ENCODE measurements around the gene EGFLAM. TPM values are rescaled to one million over a fixed set of nuclear protein-coding genes. Genes with fewer than 3 reads are reported as not detected.

Gene EGFLAM
- polyA plus RNA-seq, 2 donors = 0.53 to 0.82 TPM

GRCh38 chr5:38240212-38240611 lies 18.1 kb upstream of the EGFLAM start:
- H3K4me3 ChIP-seq (ENCODE audit: low read depth in 1 of 2, low read length in 2 of 2) = no peak overlapping the region
- 32 to 35% methylated on average over 1 of the region's 1 CpG for WGBS, 2 donors
- H3K27me3 ChIP-seq (ENCODE audit: control insufficient read depth in 1 of 2, insufficient read depth in 2 of 2, low read length in 2 of 2) = no peaks in the 10 kb centered on the region
- H3K9me3 ChIP-seq (ENCODE audit: control insufficient read depth in 2 of 2, insufficient read depth in 1 of 2, low read depth in 1 of 2, low read length in 1 of 2) = no peaks in the 10 kb centered on the region
- H3K27ac ChIP-seq (ENCODE audit: low read depth in 2 of 2, low read length in 1 of 2) = no peak overlapping the region
- H3K36me3 ChIP-seq (ENCODE audit: control insufficient read depth in 2 of 2, insufficient read depth in 2 of 2, low read length in 1 of 2) = no peaks in the 10 kb centered on the region
- no peaks in the 10 kb centered on the region for H3K4me1 ChIP-seq (ENCODE audit: control insufficient read depth in 2 of 2, insufficient read depth in 2 of 2, low read length in 1 of 2)

DNA sequence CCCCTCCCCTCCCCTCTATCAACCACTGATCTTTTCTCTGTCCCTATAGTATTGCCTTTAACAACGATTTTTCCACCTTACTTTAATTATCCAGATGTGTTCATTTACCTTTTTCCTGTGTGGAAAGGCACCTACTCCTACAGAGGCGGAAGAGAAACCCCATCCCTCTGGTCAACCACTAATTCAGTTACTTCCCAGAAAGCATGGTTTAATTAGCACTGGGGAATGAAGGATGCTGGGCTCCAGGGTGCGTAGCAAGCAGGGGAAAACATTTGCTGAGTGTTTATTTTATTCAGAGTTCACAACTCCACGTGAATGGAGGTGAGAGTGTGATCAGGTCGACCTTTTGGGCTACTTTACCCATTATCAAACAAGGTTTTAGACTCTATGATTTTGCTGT lies 16.7 kb upstream of the EGFLAM start:
- Histone ChIP-seq H3K4me1 (ENCODE audit: control insufficient read depth in 2 of 2, insufficient read depth in 2 of 2, low read length in 1 of 2) (no peaks in the 10 kb centered on the region), H3K4me3 (ENCODE audit: low read depth in 1 of 2, low read length in 2 of 2) (no peak overlapping the region), H3K27me3 (ENCODE audit: control insufficient read depth in 1 of 2, insufficient read depth in 2 of 2, low read length in 2 of 2) (no peaks in the 10 kb centered on the region), H3K36me3 (ENCODE audit: control insufficient read depth in 2 of 2, insufficient read depth in 2 of 2, low read length in 1 of 2) (no peaks in the 10 kb centered on the region), H3K9me3 (ENCODE audit: control insufficient read depth in 2 of 2, insufficient read depth in 1 of 2, low read depth in 1 of 2, low read length in 1 of 2) (no peaks in the 10 kb centered on the region), H3K27ac (ENCODE audit: low read depth in 2 of 2, low read length in 1 of 2) (no peak overlapping the region)
- 55 to 58% methylated on average over 5 of the region's 5 CpGs for WGBS, 2 donors

DNA sequence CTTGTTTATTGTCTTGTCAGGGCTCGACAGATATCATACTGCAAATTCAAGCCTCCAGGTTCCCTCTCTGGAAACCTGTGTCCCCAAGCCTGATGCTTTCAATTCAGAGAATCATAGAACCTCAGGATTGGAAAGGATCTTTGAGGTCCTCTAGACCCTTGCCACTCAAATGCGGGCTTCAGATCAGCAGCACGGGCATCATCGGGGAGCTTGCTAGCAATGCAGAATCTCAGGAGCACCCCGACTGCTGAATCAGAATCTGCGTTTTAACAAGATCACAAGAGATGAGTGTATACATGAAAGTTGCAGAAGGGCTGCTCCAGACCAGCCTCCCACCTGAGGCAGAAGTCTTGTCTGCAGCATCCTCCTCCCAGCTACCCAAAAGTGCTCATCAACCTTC lies 13.1 kb upstream of the EGFLAM start:
- Histone ChIP-seq H3K4me3 (ENCODE audit: low read depth in 1 of 2, low read length in 2 of 2) (no peak overlapping the region), H3K27me3 (ENCODE audit: control insufficient read depth in 1 of 2, insufficient read depth in 2 of 2, low read length in 2 of 2) (no peaks in the 10 kb centered on the region), H3K4me1 (ENCODE audit: control insufficient read depth in 2 of 2, insufficient read depth in 2 of 2, low read length in 1 of 2) (no peaks in the 10 kb centered on the region), H3K27ac (ENCODE audit: low read depth in 2 of 2, low read length in 1 of 2) (no peak overlapping the region), H3K36me3 (ENCODE audit: control insufficient read depth in 2 of 2, insufficient read depth in 2 of 2, low read length in 1 of 2) (no peaks in the 10 kb centered on the region), H3K9me3 (ENCODE audit: control insufficient read depth in 2 of 2, insufficient read depth in 1 of 2, low read depth in 1 of 2, low read length in 1 of 2) (no peaks in the 10 kb centered on the region)
- WGBS, 2 donors = 90 to 95% methylated on average over 6 of the region's 6 CpGs

DNA sequence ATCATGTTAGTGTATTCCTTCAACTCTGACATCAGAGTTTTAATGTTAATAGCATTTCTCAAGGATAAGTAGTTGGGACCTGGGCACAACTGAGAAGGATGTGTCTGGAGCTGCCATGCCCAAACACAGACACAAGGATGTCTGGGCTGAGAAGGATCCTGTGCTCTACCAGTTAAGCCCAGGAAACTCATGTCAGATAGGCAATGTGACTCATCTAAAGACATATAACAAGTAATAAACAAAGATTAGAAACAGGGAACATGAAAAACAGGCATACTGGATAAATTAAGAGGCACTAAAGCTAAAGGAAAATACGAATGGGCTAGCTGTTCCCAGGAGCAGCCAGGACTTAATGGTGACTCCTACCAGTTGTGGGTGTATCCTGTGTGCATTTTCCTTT lies 9.1 kb upstream of the EGFLAM start:
- Histone ChIP-seq H3K36me3 (ENCODE audit: control insufficient read depth in 2 of 2, insufficient read depth in 2 of 2, low read length in 1 of 2) (no peaks in the 10 kb centered on the region), H3K9me3 (ENCODE audit: control insufficient read depth in 2 of 2, insufficient read depth in 1 of 2, low read depth in 1 of 2, low read length in 1 of 2) (peaks cover 0 to 3% of the 10 kb centered on the region in 2 donors), H3K27me3 (ENCODE audit: control insufficient read depth in 1 of 2, insufficient read depth in 2 of 2, low read length in 2 of 2) (no peaks in the 10 kb centered on the region), H3K27ac (ENCODE audit: low read depth in 2 of 2, low read length in 1 of 2) (no peak overlapping the region), H3K4me3 (ENCODE audit: low read depth in 1 of 2, low read length in 2 of 2) (no peak overlapping the region), H3K4me1 (ENCODE audit: control insufficient read depth in 2 of 2, insufficient read depth in 2 of 2, low read length in 1 of 2) (no peaks in the 10 kb centered on the region)
- WGBS, 2 donors = 29 to 39% methylated on average over 1 of the region's 1 CpG

DNA sequence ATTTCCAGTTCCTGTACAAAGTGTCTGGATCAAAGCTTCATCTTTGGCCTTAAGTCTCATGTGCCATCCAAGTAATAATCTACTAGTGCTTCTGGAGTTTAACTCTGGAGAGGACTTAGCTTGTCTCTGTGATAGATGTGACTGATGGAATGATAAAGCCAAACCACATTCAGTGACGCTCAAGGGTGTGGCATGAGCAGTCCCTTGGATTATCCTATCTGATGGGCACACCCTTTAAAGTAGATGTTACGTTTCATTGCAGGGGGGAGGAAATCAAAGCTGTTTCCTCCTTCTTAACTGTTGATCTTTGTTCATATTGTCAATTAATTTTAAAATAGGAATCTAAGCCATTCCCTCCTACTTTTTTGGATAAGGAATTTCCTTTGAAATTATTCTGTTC lies 8.5 kb upstream of the EGFLAM start:
- Histone ChIP-seq H3K9me3 (ENCODE audit: control insufficient read depth in 2 of 2, insufficient read depth in 1 of 2, low read depth in 1 of 2, low read length in 1 of 2) (peaks cover 0 to 3% of the 10 kb centered on the region in 2 donors), H3K27ac (ENCODE audit: low read depth in 2 of 2, low read length in 1 of 2) (no peak overlapping the region), H3K27me3 (ENCODE audit: control insufficient read depth in 1 of 2, insufficient read depth in 2 of 2, low read length in 2 of 2) (no peaks in the 10 kb centered on the region), H3K36me3 (ENCODE audit: control insufficient read depth in 2 of 2, insufficient read depth in 2 of 2, low read length in 1 of 2) (no peaks in the 10 kb centered on the region), H3K4me3 (ENCODE audit: low read depth in 1 of 2, low read length in 2 of 2) (no peak overlapping the region), H3K4me1 (ENCODE audit: control insufficient read depth in 2 of 2, insufficient read depth in 2 of 2, low read length in 1 of 2) (no peaks in the 10 kb centered on the region)
- WGBS, 2 donors = 57 to 68% methylated on average over 2 of the region's 2 CpGs

DNA sequence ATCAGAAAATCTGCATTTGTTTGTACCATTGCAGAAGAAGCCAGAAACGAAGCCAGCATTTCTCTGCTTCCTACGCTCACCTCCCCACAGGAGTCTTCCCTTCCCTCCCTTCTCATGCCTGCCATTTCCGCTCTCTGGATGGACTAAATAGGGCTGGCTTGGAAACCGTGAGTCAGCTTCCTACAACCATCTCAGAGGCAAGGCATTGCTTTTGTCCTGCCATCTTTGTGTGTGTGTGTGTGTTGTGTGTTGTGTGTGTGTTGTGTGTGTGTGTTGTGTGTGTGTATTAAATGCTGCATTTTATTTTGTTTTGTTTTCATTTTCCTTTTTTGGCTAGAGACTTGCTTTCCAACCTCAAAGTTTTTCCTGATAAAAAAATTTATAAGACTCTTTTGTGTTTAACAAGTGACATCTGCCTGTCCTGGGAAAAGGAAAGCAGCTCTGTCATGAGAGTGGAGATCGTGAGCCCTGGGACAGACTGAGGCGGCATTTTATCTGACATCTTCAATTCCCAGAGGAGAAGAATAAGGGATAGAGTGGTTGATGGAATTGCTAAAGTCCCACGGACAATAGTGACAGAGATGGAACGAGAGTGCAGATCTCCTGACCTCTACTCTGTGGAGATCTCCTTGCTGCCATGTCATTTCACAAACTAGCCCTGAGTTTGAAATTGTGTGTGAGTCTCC lies 7.5 kb upstream of the EGFLAM start:
- Histone ChIP-seq H3K4me1 (ENCODE audit: control insufficient read depth in 2 of 2, insufficient read depth in 2 of 2, low read length in 1 of 2) (no peaks in the 10 kb centered on the region), H3K4me3 (ENCODE audit: low read depth in 1 of 2, low read length in 2 of 2) (no peak overlapping the region), H3K36me3 (ENCODE audit: control insufficient read depth in 2 of 2, insufficient read depth in 2 of 2, low read length in 1 of 2) (no peaks in the 10 kb centered on the region), H3K27ac (ENCODE audit: low read depth in 2 of 2, low read length in 1 of 2) (no peak overlapping the region), H3K9me3 (ENCODE audit: control insufficient read depth in 2 of 2, insufficient read depth in 1 of 2, low read depth in 1 of 2, low read length in 1 of 2) (peaks cover 0 to 3% of the 10 kb centered on the region in 2 donors), H3K27me3 (ENCODE audit: control insufficient read depth in 1 of 2, insufficient read depth in 2 of 2, low read length in 2 of 2) (no peaks in the 10 kb centered on the region)
- 66 to 73% methylated on average over 8 of the region's 8 CpGs for WGBS, 2 donors

DNA sequence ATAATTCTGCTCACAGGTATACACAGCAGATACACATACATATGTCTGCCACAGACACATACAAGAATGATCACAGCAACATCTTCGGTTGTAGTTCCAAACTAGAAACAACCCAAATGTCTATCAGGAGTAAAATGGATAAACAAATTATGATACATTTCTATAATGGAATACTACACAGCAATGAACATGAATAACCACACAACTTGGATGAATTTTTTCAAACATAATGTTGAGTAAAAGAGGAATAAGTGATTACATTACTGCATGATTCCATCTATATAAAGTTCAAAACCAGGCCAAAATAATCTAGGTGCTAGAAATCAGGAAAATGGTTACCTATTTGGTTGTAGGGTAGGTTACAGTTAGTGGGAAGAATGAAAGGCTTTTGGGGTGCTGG lies 4.6 kb upstream of the EGFLAM start:
- peaks cover 0 to 9% of the 10 kb centered on the region in 2 donors for H3K27me3 ChIP-seq (ENCODE audit: control insufficient read depth in 1 of 2, insufficient read depth in 2 of 2, low read length in 2 of 2)
- WGBS, 2 donors = 86 to 95% methylated on average over 1 of the region's 1 CpG

GRCh38 chr5:38257308-38258041 lies 884 bp upstream of the EGFLAM start:
- peaks cover 0 to 3% of the 10 kb centered on the region in 2 donors for H3K9me3 ChIP-seq (ENCODE audit: control insufficient read depth in 2 of 2, insufficient read depth in 1 of 2, low read depth in 1 of 2, low read length in 1 of 2)
- no peak overlapping the region for H3K27ac ChIP-seq (ENCODE audit: low read depth in 2 of 2, low read length in 1 of 2)
- WGBS, 2 donors = 3 to 6% methylated on average over 42 of the region's 42 CpGs
- no peaks in the 10 kb centered on the region for H3K36me3 ChIP-seq (ENCODE audit: control insufficient read depth in 2 of 2, insufficient read depth in 2 of 2, low read length in 1 of 2)
- H3K4me1 ChIP-seq (ENCODE audit: control insufficient read depth in 2 of 2, insufficient read depth in 2 of 2, low read length in 1 of 2) = peaks cover 0 to 5% of the 10 kb centered on the region in 2 donors
- no peak overlapping the region for H3K4me3 ChIP-seq (ENCODE audit: low read depth in 1 of 2, low read length in 2 of 2)
- H3K27me3 ChIP-seq (ENCODE audit: control insufficient read depth in 1 of 2, insufficient read depth in 2 of 2, low read length in 2 of 2) = peaks cover 0 to 9% of the 10 kb centered on the region in 2 donors

More for the DNA sequence above, 4.6 kb upstream of the EGFLAM start:
- peaks cover 0 to 4% of the 10 kb centered on the region in 2 donors for H3K4me1 ChIP-seq (ENCODE audit: control insufficient read depth in 2 of 2, insufficient read depth in 2 of 2, low read length in 1 of 2)
- no peak overlapping the region for H3K4me3 ChIP-seq (ENCODE audit: low read depth in 1 of 2, low read length in 2 of 2)
- H3K27ac ChIP-seq (ENCODE audit: low read depth in 2 of 2, low read length in 1 of 2) = no peak overlapping the region
- peaks cover 0 to 3% of the 10 kb centered on the region in 2 donors for H3K9me3 ChIP-seq (ENCODE audit: control insufficient read depth in 2 of 2, insufficient read depth in 1 of 2, low read depth in 1 of 2, low read length in 1 of 2)
- no peaks in the 10 kb centered on the region for H3K36me3 ChIP-seq (ENCODE audit: control insufficient read depth in 2 of 2, insufficient read depth in 2 of 2, low read length in 1 of 2)

GRCh38 chr5:38258042-38258318 lies 379 bp upstream of the EGFLAM start:
- H3K4me3 ChIP-seq (ENCODE audit: low read depth in 1 of 2, low read length in 2 of 2) = peak overlapping the region; percentile 0 to 44
- 3 to 4% methylated on average over 13 of the region's 13 CpGs for WGBS, 2 donors
- peaks cover 0 to 5% of the 10 kb centered on the region in 2 donors for H3K4me1 ChIP-seq (ENCODE audit: control insufficient read depth in 2 of 2, insufficient read depth in 2 of 2, low read length in 1 of 2)
- no peak overlapping the region for H3K27ac ChIP-seq (ENCODE audit: low read depth in 2 of 2, low read length in 1 of 2)
- H3K27me3 ChIP-seq (ENCODE audit: control insufficient read depth in 1 of 2, insufficient read depth in 2 of 2, low read length in 2 of 2) = peaks cover 0 to 9% of the 10 kb centered on the region in 2 donors
- H3K9me3 ChIP-seq (ENCODE audit: control insufficient read depth in 2 of 2, insufficient read depth in 1 of 2, low read depth in 1 of 2, low read length in 1 of 2) = no peaks in the 10 kb centered on the region
- no peaks in the 10 kb centered on the region for H3K36me3 ChIP-seq (ENCODE audit: control insufficient read depth in 2 of 2, insufficient read depth in 2 of 2, low read length in 1 of 2)
